ENCODE data around the gene BEAN1. TPM values are rescaled to one million over a fixed set of nuclear protein-coding genes. Genes with fewer than 3 reads are reported as not detected.
A peak's percentile ranks its signal among the peaks of the same experiment; 100 is the strongest.

The BEAN1 gene
- polyA plus RNA-seq, 1 of the 3 experiments (the other 2 are of a cell fraction) = 0.07 TPM

DNA sequence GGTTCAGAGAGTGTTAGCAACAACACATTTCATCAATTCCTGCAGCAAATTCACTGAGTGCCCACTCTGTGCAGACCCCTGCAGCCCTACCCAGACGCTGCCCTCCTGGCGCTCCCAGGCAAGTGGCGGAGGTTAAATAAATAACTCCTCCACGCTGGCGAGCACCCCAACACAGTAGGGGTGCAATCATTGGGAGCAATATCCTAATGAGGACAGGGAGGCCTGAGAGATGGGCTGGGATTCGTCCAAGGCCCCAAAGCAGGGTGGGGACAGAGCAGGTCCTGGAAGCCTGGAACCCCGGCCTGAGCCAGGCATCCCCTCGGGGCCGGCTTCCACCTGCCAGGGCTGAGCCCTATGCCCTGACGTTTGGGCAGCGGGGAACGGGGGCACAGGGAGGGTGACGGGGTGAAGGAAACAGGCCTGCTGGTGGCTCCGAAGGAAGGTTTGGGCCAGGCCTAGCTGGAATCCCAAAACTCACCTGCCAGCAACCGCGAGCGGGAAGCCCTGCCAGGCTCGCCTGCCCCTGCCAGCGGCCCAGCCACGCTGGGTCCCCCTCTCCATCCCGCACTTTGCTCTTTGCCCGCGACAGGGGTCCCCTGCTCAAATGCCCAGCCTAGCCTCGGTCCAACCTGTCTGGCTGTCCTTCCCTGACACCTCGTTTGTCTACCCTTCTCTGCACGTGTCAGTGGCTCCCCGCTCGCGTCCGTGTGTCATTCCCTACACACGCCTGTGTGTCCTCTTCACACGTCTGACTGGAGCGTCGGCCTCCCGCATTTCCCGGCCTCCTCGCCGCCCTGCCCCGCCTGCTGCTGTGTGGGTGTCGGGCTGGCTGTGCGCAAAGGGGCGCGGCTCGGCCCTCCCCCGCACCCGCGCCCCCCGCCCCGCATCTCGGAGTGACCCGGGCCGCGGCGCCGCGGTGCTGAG lies 721 bp upstream of the BEAN1 start:
- no peaks in the 10 kb centered on the region for H4K20me1 ChIP-seq (ENCODE audit: insufficient read depth)
- no peaks in the 10 kb centered on the region for H3K9me2 ChIP-seq
- H3K4me1 ChIP-seq (ENCODE audit: control insufficient read depth in 1 of 2, insufficient read depth in 2 of 2, low read depth in 1 of 2, low read length in 1 of 2) = peaks cover 0 to 11% of the 10 kb centered on the region in 2 experiments; a peak in 1 of 4 replicates
- WGBS (ENCODE audit: low lambda C conversion rate) = 29% methylated on average over 34 of the region's 56 CpGs
- peak overlapping the region; percentile 66; the same call in 1 of the 2 replicates for H3K4me2 ChIP-seq
- peaks cover 4% of the 10 kb centered on the region for H3F3A ChIP-seq (replicated peaks; ENCODE audit: insufficient read depth)
- DNase-seq = peak; percentile 61
- TF ChIP-seq ELF1 (IDR thresholded peaks at IDR 0.05) (no peak), FOXJ3 (CRISPR knock-in tag; IDR thresholded peaks at IDR 0.05) (no peak), EZH2phosphoT487 (IDR thresholded peaks at IDR 0.05; ENCODE audit: borderline replicate concordance, low read depth) (no peak), FOXM1 (IDR thresholded peaks at IDR 0.05; ENCODE audit: low read depth) (no peak), TAF1 (IDR thresholded peaks at IDR 0.05; ENCODE audit: borderline replicate concordance, low read depth, low read length) (no peak), TCF12 (IDR thresholded peaks at IDR 0.05) (no peak), EP300 (IDR thresholded peaks at IDR 0.05; ENCODE audit: borderline replicate concordance in 1 of 2, low read depth in 1 of 2, low read length in 1 of 2) (no peak), MXI1 (IDR thresholded peaks at IDR 0.05; ENCODE audit: low read depth, low read length) (no peak), RXRA (IDR thresholded peaks at IDR 0.05; ENCODE audit: borderline replicate concordance, low read depth) (no peak), TEAD4 (IDR thresholded peaks at IDR 0.05; ENCODE audit: borderline replicate concordance, insufficient read depth) (no peak), GABPA (IDR thresholded peaks at IDR 0.05; ENCODE audit: low read depth) (no peak)
- TF ChIP-seq, protein P1, sequence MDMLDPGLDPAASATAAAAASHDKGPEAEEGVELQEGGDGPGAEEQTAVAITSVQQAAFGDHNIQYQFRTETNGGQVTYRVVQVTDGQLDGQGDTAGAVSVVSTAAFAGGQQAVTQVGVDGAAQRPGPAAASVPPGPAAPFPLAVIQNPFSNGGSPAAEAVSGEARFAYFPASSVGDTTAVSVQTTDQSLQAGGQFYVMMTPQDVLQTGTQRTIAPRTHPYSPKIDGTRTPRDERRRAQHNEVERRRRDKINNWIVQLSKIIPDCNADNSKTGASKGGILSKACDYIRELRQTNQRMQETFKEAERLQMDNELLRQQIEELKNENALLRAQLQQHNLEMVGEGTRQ (IDR thresholded peaks at IDR 0.05; ENCODE audit: borderline replicate concordance, low read depth, low read length) = no peak
- TF ChIP-seq, protein P2, sequence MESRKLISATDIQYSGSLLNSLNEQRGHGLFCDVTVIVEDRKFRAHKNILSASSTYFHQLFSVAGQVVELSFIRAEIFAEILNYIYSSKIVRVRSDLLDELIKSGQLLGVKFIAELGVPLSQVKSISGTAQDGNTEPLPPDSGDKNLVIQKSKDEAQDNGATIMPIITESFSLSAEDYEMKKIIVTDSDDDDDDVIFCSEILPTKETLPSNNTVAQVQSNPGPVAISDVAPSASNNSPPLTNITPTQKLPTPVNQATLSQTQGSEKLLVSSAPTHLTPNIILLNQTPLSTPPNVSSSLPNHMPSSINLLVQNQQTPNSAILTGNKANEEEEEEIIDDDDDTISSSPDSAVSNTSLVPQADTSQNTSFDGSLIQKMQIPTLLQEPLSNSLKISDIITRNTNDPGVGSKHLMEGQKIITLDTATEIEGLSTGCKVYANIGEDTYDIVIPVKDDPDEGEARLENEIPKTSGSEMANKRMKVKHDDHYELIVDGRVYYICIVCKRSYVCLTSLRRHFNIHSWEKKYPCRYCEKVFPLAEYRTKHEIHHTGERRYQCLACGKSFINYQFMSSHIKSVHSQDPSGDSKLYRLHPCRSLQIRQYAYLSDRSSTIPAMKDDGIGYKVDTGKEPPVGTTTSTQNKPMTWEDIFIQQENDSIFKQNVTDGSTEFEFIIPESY (IDR thresholded peaks at IDR 0.05; ENCODE audit: borderline replicate concordance, low read depth) = no peak
- TF ChIP-seq, protein P3, sequence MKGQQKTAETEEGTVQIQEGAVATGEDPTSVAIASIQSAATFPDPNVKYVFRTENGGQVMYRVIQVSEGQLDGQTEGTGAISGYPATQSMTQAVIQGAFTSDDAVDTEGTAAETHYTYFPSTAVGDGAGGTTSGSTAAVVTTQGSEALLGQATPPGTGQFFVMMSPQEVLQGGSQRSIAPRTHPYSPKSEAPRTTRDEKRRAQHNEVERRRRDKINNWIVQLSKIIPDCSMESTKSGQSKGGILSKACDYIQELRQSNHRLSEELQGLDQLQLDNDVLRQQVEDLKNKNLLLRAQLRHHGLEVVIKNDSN (IDR thresholded peaks at IDR 0.05; ENCODE audit: borderline replicate concordance, low read depth) = no peak
- CTCF ChIA-PET = interaction anchor here (1.2 to 6.3 kb wide), 2 partner anchors 20 to 42 kb away, joined by 3 to 28 read pairs; no protein-coding TSS in a partner anchor
- H3K9me3 ChIP-seq = no peaks in the 10 kb centered on the region
- no peak overlapping the region for H2AFZ ChIP-seq (ENCODE audit: low read depth)
- H3K4me3 ChIP-seq (ENCODE audit: low read depth in 2 of 2, low read length in 1 of 2) = peak overlapping the region; percentile 40 to 41; a peak in 2 of 4 replicates
- no peak overlapping the region for H3K27ac ChIP-seq (ENCODE audit: low read depth in 2 of 2, low read length in 1 of 2)
- no peak overlapping the region for H3K9ac ChIP-seq
- H3K79me2 ChIP-seq (ENCODE audit: insufficient read depth) = no peaks in the 10 kb centered on the region
- H3K36me3 ChIP-seq (replicated peaks in 1 of 2; ENCODE audit: control insufficient read depth in 1 of 2, insufficient read depth in 2 of 2, low read length in 1 of 2) = no peaks in the 10 kb centered on the region
- POLR2A ChIA-PET = no interaction called here
- H3K27me3 ChIP-seq (ENCODE audit: insufficient read depth) = peaks cover 46% of the 10 kb centered on the region

All from SK-N-SH (cell line).